Peyer's patch (tissue), 4 donors: Measurements from ENCODE around the gene LOXL3. TPM values are rescaled to one million over a fixed set of nuclear protein-coding genes. Genes with fewer than 3 reads are reported as not detected.

ENCODE experiments used
- DNase-seq, 3 donors: peaks; one replicate each; pipeline ENCODE4 v3.0.0-alpha.2; 2017 to 2019
- H3K27ac ChIP-seq, 4 donors: fragments of 200-600 bp; sonication (generic); one replicate each; pipeline ENCODE4 v1.5.1; 2016 to 2019
- H3K27me3 ChIP-seq, 2 donors: fragments of 200-600 bp; sonication (generic); one replicate each; pipeline ENCODE4 v1.5.1; 2019
- H3K36me3 ChIP-seq, 3 donors: fragments of 200-600 bp; sonication (generic); one replicate each; pipeline ENCODE4 v1.5.1; 2016 to 2019
- H3K4me1 ChIP-seq, 4 donors: fragments of 200-600 bp; sonication (generic); one replicate each; pipeline ENCODE4 v1.5.1; 2016 to 2019
- H3K4me3 ChIP-seq, 4 donors: fragments of 200-600 bp; sonication (generic); 1 replicate in 3 of 4; 2 replicates in 1 of 4; pipeline ENCODE4 v1.5.1; 2016 to 2019; ENCODE audit warnings: mild to moderate bottlenecking in 1 of 4
- H3K9me3 ChIP-seq, 4 donors: fragments of 200-600 bp; sonication (generic); one replicate each; pipeline ENCODE4 v1.5.1; 2016 to 2019; ENCODE audit warnings: mild to moderate bottlenecking in 1 of 4
- POLR2A ChIP-seq, 2 donors: fragments of 450-650 bp; IDR thresholded peaks; one replicate each; pipeline ENCODE4 v1.5.1; 2017; ENCODE audit warnings: antibody characterized with exemption in 2 of 2, mild to moderate bottlenecking in 2 of 2, moderate library complexity in 2 of 2
- total RNA-seq, 4 donors: library from RNA; depleted of rRNA; stranded (reverse); fragments of >200 nt; gene quantifications; one replicate each; pipeline ENCODE4 v1.1.0, GENCODE V29; 2016
- TF ChIP-seq, protein P1 (sequence below), 6 experiments: fragments of 450-650 bp in 4 of 6; fragments of 200-600 bp in 2 of 6; sonication (generic) in 1 of 6; IDR thresholded peaks; one replicate each; pipeline ENCODE4 v1.5.1; 2017 to 2019; ENCODE audit warnings: antibody characterized with exemption in 6 of 6, mild to moderate bottlenecking in 3 of 6, moderate library complexity in 1 of 6

Gene LOXL3
- total RNA-seq, 4 donors from 2014 or later: 0.88 to 8.0 (median 4.8) TPM

DNA sequence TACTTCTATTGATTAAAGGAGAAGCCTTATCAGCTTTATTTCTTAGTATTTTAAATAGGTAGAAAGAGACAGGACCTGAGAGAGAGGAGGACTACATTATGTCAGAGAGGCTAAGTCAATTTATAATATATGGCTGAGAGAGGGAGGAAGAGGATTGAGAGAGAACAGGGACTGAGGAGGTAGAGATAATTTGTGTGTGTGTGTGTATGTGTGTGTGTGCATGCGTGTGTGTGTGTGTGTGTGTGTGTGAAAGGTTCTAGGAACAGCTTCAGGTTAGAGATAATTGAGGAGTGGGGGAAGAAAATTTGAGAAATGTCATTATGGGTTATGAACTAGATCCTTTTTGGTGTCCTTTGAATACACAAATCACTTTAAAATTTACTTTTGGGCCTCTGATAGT is 15.9 kb upstream of the LOXL3 start:
- no peak overlapping the region for H3K27ac ChIP-seq
- no peak for DNase-seq
- H3K4me1 ChIP-seq: peaks cover 0 to 11% (median 0%) of the 10 kb centered on the region in 4 donors

DNA sequence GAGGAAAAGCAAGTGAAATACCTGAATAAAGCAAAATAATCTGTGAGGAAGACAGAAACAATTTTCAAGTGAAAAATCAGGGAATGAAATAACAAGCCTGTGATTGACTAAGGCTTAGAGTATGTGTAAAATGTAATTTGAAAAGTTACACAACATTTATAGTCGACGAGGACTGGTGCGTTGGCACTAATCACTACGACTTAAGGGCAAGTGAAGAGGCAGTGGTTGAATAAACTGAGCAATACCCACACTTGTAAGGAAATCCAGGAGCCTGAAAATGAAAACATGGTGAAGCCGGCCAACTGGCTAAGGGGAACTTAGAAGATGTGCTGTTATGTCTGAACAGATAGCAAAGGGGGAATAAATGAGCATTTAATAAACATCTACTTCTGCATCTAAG is 14.1 kb upstream of the LOXL3 start:
- Histone ChIP-seq H3K4me3 (no peak overlapping the region), H3K27ac (no peak overlapping the region), H3K4me1 (no peaks in the 10 kb centered on the region), H3K9me3 (no peaks in the 10 kb centered on the region), H3K36me3 (no peaks in the 10 kb centered on the region), H3K27me3 (no peaks in the 10 kb centered on the region)
- no peak for DNase-seq
- TF ChIP-seq, protein P1, sequence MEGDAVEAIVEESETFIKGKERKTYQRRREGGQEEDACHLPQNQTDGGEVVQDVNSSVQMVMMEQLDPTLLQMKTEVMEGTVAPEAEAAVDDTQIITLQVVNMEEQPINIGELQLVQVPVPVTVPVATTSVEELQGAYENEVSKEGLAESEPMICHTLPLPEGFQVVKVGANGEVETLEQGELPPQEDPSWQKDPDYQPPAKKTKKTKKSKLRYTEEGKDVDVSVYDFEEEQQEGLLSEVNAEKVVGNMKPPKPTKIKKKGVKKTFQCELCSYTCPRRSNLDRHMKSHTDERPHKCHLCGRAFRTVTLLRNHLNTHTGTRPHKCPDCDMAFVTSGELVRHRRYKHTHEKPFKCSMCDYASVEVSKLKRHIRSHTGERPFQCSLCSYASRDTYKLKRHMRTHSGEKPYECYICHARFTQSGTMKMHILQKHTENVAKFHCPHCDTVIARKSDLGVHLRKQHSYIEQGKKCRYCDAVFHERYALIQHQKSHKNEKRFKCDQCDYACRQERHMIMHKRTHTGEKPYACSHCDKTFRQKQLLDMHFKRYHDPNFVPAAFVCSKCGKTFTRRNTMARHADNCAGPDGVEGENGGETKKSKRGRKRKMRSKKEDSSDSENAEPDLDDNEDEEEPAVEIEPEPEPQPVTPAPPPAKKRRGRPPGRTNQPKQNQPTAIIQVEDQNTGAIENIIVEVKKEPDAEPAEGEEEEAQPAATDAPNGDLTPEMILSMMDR (IDR thresholded peaks at IDR 0.05): no peak
- no peak for TF ChIP-seq POLR2A (IDR thresholded peaks at IDR 0.05)

More for the DNA sequence above, 15.9 kb upstream of the LOXL3 start:
- no peaks in the 10 kb centered on the region for H3K36me3 ChIP-seq
- no peak overlapping the region for H3K4me3 ChIP-seq
- no peaks in the 10 kb centered on the region for H3K9me3 ChIP-seq
- TF ChIP-seq, protein P1 (IDR thresholded peaks at IDR 0.05): no peak
- TF ChIP-seq POLR2A (IDR thresholded peaks at IDR 0.05): no peak
- H3K27me3 ChIP-seq: no peaks in the 10 kb centered on the region

DNA sequence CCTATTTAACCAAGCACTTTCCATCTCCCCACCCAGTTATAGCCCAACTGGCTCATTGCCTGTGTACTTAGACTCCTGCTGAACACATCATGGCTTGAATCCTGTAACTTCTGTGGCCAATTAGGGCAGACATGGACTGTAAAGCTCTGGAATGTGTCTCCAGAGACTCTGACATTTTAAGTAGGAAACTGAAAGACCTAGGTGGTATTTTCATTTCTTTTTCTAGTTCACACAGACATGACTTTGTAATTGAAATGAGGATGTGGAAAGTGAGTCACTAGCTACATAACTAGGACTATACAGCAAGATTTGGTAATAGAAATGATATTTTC is 13.0 kb upstream of the LOXL3 start:
- Histone ChIP-seq H3K27me3 (no peaks in the 10 kb centered on the region), H3K4me3 (no peak overlapping the region), H3K36me3 (no peaks in the 10 kb centered on the region), H3K4me1 (no peaks in the 10 kb centered on the region), H3K9me3 (no peaks in the 10 kb centered on the region), H3K27ac (no peak overlapping the region)
- TF ChIP-seq, protein P1 (IDR thresholded peaks at IDR 0.05): no peak
- TF ChIP-seq POLR2A (IDR thresholded peaks at IDR 0.05): no peak
- no peak for DNase-seq

DNA sequence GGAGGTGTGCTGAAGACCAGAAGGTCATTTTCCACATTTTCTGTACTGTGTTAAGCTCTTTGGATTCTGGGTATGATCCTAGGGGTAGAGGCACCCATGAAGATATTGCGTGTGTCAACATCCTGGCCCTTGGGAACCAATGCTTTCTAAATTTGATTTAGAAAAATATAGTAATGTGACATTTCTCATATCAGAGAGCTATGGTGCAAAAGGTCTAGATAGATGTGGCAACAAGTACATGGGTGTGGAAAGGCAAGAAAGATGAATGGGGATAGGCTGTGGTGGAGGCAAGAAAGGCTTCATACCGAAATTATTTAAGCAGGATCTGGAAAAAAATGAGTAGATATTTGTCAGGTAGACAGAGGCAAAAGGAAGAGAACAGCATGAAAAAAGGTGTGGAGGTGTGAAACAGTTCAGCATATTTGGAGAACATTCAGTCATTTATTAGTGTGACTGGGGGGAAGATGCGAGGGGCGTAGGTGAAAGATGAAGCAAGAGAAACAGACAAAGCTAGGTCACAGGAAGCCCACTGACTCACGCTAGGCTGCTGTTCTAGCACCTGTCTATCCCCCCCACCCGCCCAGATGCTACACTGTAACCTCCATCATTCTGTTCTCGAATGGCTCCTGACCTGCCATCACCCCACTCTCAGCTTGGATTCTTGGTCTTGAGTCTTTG is 12.5 kb upstream of the LOXL3 start:
- no peak overlapping the region for H3K27ac ChIP-seq

DNA sequence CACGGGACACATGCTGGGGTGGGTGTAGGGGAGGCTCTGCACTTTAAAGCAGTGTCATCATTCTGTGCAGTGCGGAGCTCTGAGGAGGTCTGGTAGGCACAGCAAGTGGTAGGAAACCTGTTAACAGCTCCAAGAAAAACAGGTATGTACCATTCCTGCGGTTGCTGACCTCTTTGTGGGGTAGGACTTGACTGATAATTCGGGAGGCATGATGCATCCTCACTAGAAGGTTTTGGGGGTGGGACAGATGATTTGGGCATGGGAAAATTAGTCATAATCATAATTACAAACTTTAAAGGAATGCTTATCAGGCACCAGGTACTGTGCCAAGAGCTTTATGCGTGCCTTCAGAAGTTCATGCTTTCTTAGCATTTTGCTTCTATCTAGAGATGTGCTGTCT is 10.5 kb upstream of the LOXL3 start:
- Histone ChIP-seq H3K27me3 (no peaks in the 10 kb centered on the region), H3K27ac (no peak overlapping the region), H3K9me3 (no peaks in the 10 kb centered on the region), H3K36me3 (no peaks in the 10 kb centered on the region), H3K4me3 (no peak overlapping the region), H3K4me1 (no peaks in the 10 kb centered on the region)
- DNase-seq: no peak
- no peak for TF ChIP-seq POLR2A (IDR thresholded peaks at IDR 0.05)
- TF ChIP-seq, protein P1 (IDR thresholded peaks at IDR 0.05): no peak

More for the DNA sequence above, 12.5 kb upstream of the LOXL3 start:
- no peaks in the 10 kb centered on the region for H3K4me1 ChIP-seq
- H3K4me3 ChIP-seq: no peak overlapping the region
- no peaks in the 10 kb centered on the region for H3K9me3 ChIP-seq
- no peak for DNase-seq
- no peaks in the 10 kb centered on the region for H3K27me3 ChIP-seq
- TF ChIP-seq, protein P1 (IDR thresholded peaks at IDR 0.05): no peak
- H3K36me3 ChIP-seq: no peaks in the 10 kb centered on the region
